GM23248 (cell line): ENCODE results near the gene NT5DC3. TPM values are rescaled to one million over a fixed set of nuclear protein-coding genes. Genes with fewer than 3 reads are reported as not detected.
A peak's percentile ranks its signal among the peaks of the same experiment; 100 is the strongest.

Experiments
- DNase-seq: peaks from one replicate; pipeline ENCODE4 v3.0.0-alpha.2; 2015
- H2AFZ ChIP-seq: fragments of 200-600 bp; sonication (generic); 2 replicates; pipeline ENCODE4 v1.6.1; 2016; ENCODE audit warnings: antibody characterized with exemption
- H3F3A ChIP-seq: fragments of 200-600 bp; sonication (generic); 2 replicates; pipeline ENCODE4 v1.6.1; 2016; ENCODE audit warnings: mild to moderate bottlenecking, antibody characterized with exemption, mixed run types; ENCODE audit not compliant: insufficient read depth
- H3K27ac ChIP-seq: fragments of 200-600 bp; sonication (generic); 2 replicates; pipeline ENCODE4 v1.5.1; 2016; ENCODE audit warnings: mild to moderate bottlenecking
- H3K27me3 ChIP-seq: fragments of 200-600 bp; sonication (generic); replicated peaks from 2 replicates; pipeline ENCODE4 v1.6.1; 2016; ENCODE audit warnings: mild to moderate bottlenecking; ENCODE audit not compliant: insufficient read depth
- H3K36me3 ChIP-seq: fragments of 200-600 bp; sonication (generic); 2 replicates; pipeline ENCODE4 v1.6.1; 2016; ENCODE audit warnings: low read depth, mild to moderate bottlenecking
- H3K4me1 ChIP-seq: fragments of 200-600 bp; sonication (generic); 2 replicates; pipeline ENCODE4 v1.6.1; 2016; ENCODE audit warnings: mild to moderate bottlenecking; ENCODE audit not compliant: insufficient read depth
- H3K4me2 ChIP-seq: fragments of 200-600 bp; sonication (generic); one replicate; pipeline ENCODE4 v1.6.1; 2016; ENCODE audit warnings: mild to moderate bottlenecking; ENCODE audit not compliant: unreplicated experiment
- H3K4me3 ChIP-seq: fragments of 200-600 bp; sonication (generic); 2 replicates; pipeline ENCODE4 v1.5.1; 2016; ENCODE audit warnings: mild to moderate bottlenecking
- H3K79me2 ChIP-seq: fragments of 200-600 bp; sonication (generic); 2 replicates; pipeline ENCODE4 v1.6.1; 2016; ENCODE audit warnings: mild to moderate bottlenecking; ENCODE audit not compliant: insufficient read depth
- H3K9ac ChIP-seq: fragments of 200-600 bp; sonication (generic); 2 replicates; pipeline ENCODE4 v1.6.1; 2016; ENCODE audit warnings: mild to moderate bottlenecking
- H3K9me2 ChIP-seq: fragments of 200-600 bp; sonication (generic); 2 replicates; pipeline ENCODE4 v1.6.1; 2016; ENCODE audit warnings: mixed run types, mild to moderate bottlenecking, moderate library complexity; ENCODE audit not compliant: insufficient read depth
- H3K9me3 ChIP-seq: fragments of 200-600 bp; sonication (generic); one replicate; pipeline ENCODE4 v1.6.1; 2017; ENCODE audit warnings: low read depth
- H4K20me1 ChIP-seq: fragments of 200-600 bp; sonication (generic); 2 replicates; pipeline ENCODE4 v1.6.0; 2016; ENCODE audit not compliant: insufficient read depth
- EZH2 ChIP-seq: fragments of 200-600 bp; sonication (generic); IDR thresholded peaks from 2 replicates; pipeline ENCODE4 v1.6.1; 2018; ENCODE audit warnings: antibody characterized with exemption, mild to moderate bottlenecking; ENCODE audit not compliant: insufficient read depth, poor library complexity, severe bottlenecking
- EZH2phosphoT487 ChIP-seq: fragments of 200-600 bp; sonication (generic); IDR thresholded peaks from 2 replicates; pipeline ENCODE4 v1.6.1; 2018; ENCODE audit warnings: antibody characterized with exemption, moderate library complexity, mild to moderate bottlenecking, low read depth; ENCODE audit not compliant: insufficient read depth
- WGBS, 2 experiments: methylation state at CpG; one replicate each; pipeline ENCODE4 v1.1.6; 2015 to 2017; ENCODE audit warnings: low lambda C conversion rate in 2 of 2, low coverage in 1 of 2; ENCODE audit errors: missing lambda C conversion rate in 2 of 2; 5-methylcytosine and 5-hydroxymethylcytosine counted together
- in situ Hi-C: fragments of 300-500 bp; cut with MboI; formaldehyde crosslinking; loops from 2 replicates; pipeline ENCODE4 v1.15.0; 2020
- polyA plus RNA-seq: library from polyadenylated mRNA; unstranded; fragments of >200 nt; fragmentation: Nextera tagmentation; extraction: Ambion mirVana; gene quantifications from 2 replicates; pipeline ENCODE4 v1.2.1, GENCODE V29; 2016
- total RNA-seq: library from RNA; depleted of rRNA; stranded (reverse); fragments of >200 nt; shearing (Covaris generic); gene quantifications from 2 replicates; pipeline ENCODE4 v1.2.3, GENCODE V29; 2014

NT5DC3 gene
- total and polyA plus RNA-seq, 2 experiments from 2014 or later, result 3.4 to 5.2 TPM

DNA sequence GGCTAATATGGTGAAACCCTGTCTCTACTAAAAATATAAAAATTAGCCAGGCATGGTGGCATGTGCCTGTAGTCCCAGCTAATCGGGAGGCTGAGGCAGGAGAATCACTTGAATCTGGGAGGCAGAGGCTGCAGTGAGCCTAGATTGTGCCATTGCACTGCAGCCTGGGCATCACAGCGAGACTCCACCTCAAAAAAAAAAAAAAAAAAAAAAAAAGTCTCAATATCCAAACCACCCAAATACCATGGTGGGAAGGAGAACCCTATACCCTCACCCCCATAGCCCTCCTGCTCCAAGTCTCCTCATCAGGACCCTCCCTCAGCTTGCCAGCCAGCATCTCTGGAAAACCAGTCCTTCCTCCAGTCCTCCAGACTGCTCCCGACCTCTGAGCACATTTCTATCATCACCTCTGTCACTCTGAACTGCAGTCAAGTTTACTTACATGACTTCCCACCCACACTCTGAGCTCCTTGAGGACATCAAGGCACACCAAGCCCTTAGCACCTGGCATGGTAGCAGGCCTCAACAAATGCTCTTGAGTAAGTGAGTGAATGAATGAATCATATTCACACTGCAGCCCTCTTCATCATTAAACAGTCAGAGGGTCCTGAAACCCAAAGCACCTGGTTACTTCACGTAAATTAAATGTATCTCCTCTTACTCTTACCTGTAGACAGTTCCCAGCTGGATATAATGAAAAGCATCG is 35.2 kb downstream of the NT5DC3 start:
- Histone ChIP-seq H3K4me3 (peak overlapping the region; percentile 46; the same call in 1 of the 2 replicates), H4K20me1 (no peaks in the 10 kb centered on the region), H3K36me3 (no peaks in the 10 kb centered on the region), H3F3A (peaks cover 40% of the 10 kb centered on the region), H3K4me2 (peak overlapping the region; percentile 71), H3K79me2 (peaks cover 6% of the 10 kb centered on the region; the same call in 1 of the 2 replicates), H3K9me3 (no peaks in the 10 kb centered on the region), H3K27ac (peak overlapping the region; percentile 85), H3K9me2 (no peaks in the 10 kb centered on the region), H2AFZ (no peak overlapping the region), H3K9ac (no peak overlapping the region), H3K4me1 (peaks cover 41% of the 10 kb centered on the region), H3K27me3 (no peaks in the 10 kb centered on the region)
- 82 to 91% methylated on average over 5 of the region's 5 CpGs for WGBS, 2 experiments
- DNase-seq, result no peak
- in situ Hi-C loops, result no loop called here
- TF ChIP-seq EZH2phosphoT487 (no peak), EZH2 (no peak)

DNA sequence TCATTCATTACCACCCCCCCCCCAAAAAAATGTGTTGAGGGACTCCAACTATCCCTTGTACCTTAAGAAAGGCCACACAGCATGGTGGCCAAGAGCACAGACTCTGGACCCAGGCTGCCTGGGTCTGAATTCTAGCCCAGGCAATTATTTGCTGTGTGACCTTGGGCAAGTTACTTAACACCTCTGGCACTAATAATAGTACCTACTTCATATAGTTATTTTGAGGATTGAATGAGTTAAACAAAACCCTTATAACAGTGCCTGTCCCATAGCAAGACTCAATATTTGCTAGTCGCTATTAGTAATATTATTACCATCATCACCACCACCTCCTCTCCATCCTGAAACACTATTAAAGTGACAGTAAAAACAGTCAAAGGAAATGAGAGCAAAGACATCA is 37.2 kb downstream of the NT5DC3 start:
- no peak for TF ChIP-seq EZH2
- no peak for TF ChIP-seq EZH2phosphoT487
- WGBS, 2 experiments, result 93 to 96% methylated on average over 1 of the region's 1 CpG
- Histone ChIP-seq H3K4me2 (no peak overlapping the region), H3K27me3 (no peaks in the 10 kb centered on the region), H3K36me3 (no peaks in the 10 kb centered on the region), H3F3A (peaks cover 50% of the 10 kb centered on the region), H3K9me3 (no peaks in the 10 kb centered on the region), H3K9me2 (no peaks in the 10 kb centered on the region), H2AFZ (no peak overlapping the region), H3K27ac (no peak overlapping the region), H4K20me1 (no peaks in the 10 kb centered on the region), H3K4me3 (no peak overlapping the region), H3K9ac (no peak overlapping the region), H3K79me2 (peaks cover 4% of the 10 kb centered on the region; the same call in 1 of the 2 replicates), H3K4me1 (peaks cover 51% of the 10 kb centered on the region)
- in situ Hi-C loops, result no loop called here
- DNase-seq, result no peak

DNA sequence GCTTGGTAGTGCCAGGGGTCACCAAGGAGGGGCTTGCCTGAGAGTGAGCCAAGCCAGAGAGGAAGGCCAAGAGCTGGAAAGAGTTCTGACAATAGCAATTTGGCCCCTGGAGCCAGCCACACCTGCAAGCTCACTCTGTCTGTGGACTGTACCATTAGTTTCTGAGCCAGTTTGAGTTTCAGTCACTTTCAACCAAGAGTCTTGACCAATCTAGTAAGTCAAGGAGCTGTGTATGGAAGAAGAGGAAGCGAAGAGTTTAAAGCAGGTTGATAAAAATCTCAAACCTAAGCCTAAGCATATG is 38.5 kb downstream of the NT5DC3 start:
- Histone ChIP-seq H3K27ac (peak overlapping the region; percentile 32), H3K9ac (no peak overlapping the region), H3F3A (peaks cover 50% of the 10 kb centered on the region), H3K79me2 (peaks cover 4% of the 10 kb centered on the region; the same call in 1 of the 2 replicates), H2AFZ (no peak overlapping the region), H3K4me1 (peaks cover 51% of the 10 kb centered on the region), H3K4me3 (no peak overlapping the region), H4K20me1 (no peaks in the 10 kb centered on the region), H3K4me2 (peak overlapping the region; percentile 36), H3K27me3 (no peaks in the 10 kb centered on the region), H3K9me3 (no peaks in the 10 kb centered on the region), H3K9me2 (no peaks in the 10 kb centered on the region), H3K36me3 (no peaks in the 10 kb centered on the region)
- no peak for DNase-seq
- WGBS, 2 experiments, result 92 to 100% methylated on average over 1 of the region's 1 CpG
- in situ Hi-C loops, result no loop called here
- no peak for TF ChIP-seq EZH2
- TF ChIP-seq EZH2phosphoT487, result no peak

DNA sequence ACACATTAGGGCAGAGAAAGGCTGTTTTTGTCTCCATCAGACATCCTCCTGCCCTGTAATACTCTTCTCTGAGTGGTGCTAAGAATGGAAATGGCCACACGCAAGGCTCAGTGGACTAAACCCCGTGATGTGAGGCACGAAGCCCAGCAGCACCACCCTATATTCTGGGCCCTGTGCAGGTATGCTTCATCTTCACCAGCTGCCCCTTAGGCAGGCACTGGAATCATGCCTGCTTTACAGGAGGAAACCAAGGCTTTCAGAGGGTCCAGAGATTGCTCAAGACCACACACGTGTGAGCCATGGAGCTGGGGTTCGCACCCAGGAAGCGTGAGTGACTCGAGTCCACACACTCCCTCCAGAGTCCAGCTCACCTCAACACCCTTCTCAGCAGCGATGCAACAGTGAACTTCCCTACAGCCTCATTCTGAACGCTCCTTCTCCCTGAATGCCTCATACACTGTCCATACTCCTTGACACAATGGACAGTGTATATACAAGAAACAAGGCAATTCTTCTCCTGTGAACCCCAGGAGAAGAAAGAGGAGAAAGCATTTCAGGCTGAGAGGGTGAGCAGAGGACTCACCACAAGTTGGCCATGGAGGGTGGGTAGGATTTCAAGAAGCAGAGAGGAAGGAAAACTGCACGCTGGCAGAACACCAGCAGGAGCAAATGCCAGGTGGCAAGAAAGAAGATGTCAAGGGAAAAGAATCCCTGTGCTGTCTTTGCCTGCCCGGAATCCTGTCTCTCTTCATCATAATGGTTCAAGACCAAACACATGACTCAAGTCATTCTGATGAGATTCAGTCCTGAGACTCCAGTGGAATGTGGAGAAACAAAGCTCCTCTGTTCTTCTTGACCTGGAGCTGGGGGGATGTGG is 39.1 kb downstream of the NT5DC3 start:
- Histone ChIP-seq H3K36me3 (no peaks in the 10 kb centered on the region), H3K4me1 (peaks cover 51% of the 10 kb centered on the region), H3K9me2 (no peaks in the 10 kb centered on the region), H3F3A (peaks cover 50% of the 10 kb centered on the region), H3K27ac (peak overlapping the region; percentile 32), H3K9me3 (no peaks in the 10 kb centered on the region), H3K79me2 (no peaks in the 10 kb centered on the region; the same call in 1 of the 2 replicates), H4K20me1 (no peaks in the 10 kb centered on the region), H3K4me2 (peak overlapping the region; percentile 36), H3K9ac (no peak overlapping the region), H3K4me3 (no peak overlapping the region), H3K27me3 (no peaks in the 10 kb centered on the region), H2AFZ (no peak overlapping the region)
- WGBS, 2 experiments, result 76 to 83% methylated on average over 11 of the region's 11 CpGs
- in situ Hi-C loops, result no loop called here
- peak; percentile 64 for DNase-seq
- no peak for TF ChIP-seq EZH2phosphoT487
- TF ChIP-seq EZH2, result no peak
